GM20000 (cell line): Measurements from ENCODE around the gene CDK15.

Experiments used
- DNase-seq: peaks from one replicate; pipeline ENCODE4 v3.0.0; 2012; ENCODE audit warnings: low spot score
- CTCF ChIP-seq: IDR thresholded peaks from 2 replicates; pipeline ENCODE4 v1.5.1; 2012; ENCODE audit warnings: mild to moderate bottlenecking, control low read depth; ENCODE audit errors: extremely low read depth, missing control alignments

CDK15 gene

GRCh38 chr2:201847481-201847880, 41.1 kb downstream of the CDK15 start:
- DNase-seq = no peak
- TF ChIP-seq CTCF = no peak

GRCh38 chr2:201852462-201852861, 46.1 kb downstream of the CDK15 start:
- TF ChIP-seq CTCF = no peak
- DNase-seq = no peak

- TF ChIP-seq CTCF = no peak
These were observed 46.6 kb downstream of the CDK15 start for GRCh38 chr2:201852878-201853415.

GRCh38 chr2:201854221-201854801, 48.0 kb downstream of the CDK15 start:
- DNase-seq = no peak
- no peak for TF ChIP-seq CTCF

More at GRCh38 chr2:201852878-201853415, 46.6 kb downstream of the CDK15 start:
- no peak for DNase-seq

GRCh38 chr2:201854841-201855240, 48.5 kb downstream of the CDK15 start:
- no peak for DNase-seq
- no peak for TF ChIP-seq CTCF

- TF ChIP-seq CTCF = no peak
- DNase-seq = no peak
These were observed 49.0 kb downstream of the CDK15 start for GRCh38 chr2:201855356-201855755.

GRCh38 chr2:201857326-201857725, 51.0 kb downstream of the CDK15 start:
- no peak for DNase-seq
- no peak for TF ChIP-seq CTCF
